SKM-1 (cell line): ENCODE results near the gene TOE1.
A peak's percentile ranks its signal among the peaks of the same experiment; 100 is the strongest.

Experiments
- DNase-seq: peaks from one replicate; lab custom pipeline; 2025; ENCODE audit not compliant: unreplicated experiment; lab: John Stamatoyannopoulos, UW

The TOE1 gene

DNA sequence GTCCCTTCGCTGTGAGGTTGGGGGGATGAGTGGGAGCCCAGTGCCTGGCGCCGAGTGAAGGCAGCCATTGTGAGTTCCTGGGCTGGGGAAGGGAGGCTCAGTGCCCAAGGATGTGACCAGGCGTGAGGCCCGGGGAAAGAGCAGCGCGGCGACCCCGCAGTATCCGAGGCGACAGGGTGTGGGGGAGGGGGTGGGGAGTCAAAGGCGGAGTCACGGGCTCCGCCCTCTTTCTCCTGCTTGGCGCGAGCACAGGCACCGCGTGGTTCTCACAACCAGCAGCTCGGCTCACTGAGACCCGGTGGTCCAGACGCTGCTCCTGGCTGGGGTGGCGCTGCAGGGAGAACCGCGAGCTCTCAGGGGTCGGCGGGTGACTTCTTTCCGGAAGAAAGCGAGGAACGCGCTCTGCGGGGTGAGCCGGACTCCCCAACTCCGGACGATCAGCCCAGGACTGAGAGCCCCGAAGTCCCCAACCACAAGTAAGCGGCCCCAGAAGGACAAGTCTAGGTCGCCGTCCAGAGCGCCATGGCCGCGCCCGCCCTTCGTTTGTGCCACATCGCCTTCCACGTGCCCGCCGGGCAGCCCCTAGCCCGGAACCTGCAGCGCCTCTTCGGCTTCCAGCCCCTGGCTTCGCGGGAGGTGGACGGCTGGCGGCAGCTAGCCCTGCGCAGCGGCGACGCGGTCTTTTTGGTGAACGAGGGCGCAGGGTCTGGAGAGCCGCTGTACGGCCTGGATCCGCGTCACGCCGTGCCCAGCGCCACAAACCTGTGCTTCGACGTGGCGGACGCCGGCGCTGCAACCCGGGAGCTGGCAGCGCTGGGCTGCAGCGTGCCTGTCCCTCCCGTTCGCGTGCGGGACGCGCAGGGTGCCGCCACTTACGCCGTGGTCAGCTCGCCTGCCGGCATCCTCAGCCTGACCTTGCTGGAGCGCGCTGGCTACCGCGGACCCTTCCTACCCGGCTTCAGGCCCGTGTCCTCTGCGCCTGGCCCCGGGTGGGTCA, 13.0 kb upstream of the TOE1 start, which contains the start of gene HPDL:
TSS of gene HPDL (plus strand) at position 269 of the 997 bp plus-strand sequence. CDS start at position 523, 254 bp downstream.
- DNase-seq = peak; percentile 44

DNA sequence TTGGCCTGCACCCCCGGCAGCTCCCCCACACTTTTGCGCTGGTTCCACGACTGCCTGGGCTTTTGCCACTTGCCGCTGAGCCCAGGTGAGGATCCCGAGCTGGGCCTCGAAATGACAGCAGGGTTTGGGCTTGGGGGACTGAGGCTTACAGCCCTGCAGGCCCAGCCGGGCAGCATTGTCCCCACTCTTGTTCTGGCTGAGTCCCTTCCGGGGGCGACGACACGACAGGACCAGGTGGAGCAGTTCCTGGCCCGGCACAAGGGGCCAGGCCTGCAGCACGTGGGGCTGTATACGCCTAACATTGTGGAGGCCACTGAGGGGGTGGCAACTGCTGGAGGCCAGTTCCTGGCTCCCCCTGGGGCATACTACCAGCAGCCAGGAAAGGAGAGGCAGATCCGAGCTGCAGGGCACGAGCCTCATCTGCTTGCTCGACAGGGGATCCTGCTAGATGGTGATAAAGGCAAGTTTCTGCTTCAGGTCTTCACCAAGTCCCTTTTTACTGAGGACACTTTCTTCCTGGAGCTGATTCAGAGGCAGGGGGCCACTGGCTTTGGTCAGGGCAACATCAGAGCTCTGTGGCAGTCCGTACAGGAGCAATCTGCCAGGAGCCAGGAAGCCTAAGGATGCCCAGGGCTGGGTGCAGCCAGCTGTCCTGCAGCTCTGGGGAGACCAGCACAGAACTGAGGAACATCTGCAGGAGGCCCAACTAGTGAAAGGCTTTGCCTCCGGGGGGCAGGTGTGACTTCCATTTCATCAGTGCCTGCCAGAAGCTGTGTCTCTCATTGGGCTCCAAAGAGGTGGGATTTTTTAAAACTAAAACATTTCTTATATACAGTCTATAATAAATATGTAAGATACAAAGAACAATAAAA, 12.1 kb upstream of the TOE1 start:
- DNase-seq = no peak

DNA sequence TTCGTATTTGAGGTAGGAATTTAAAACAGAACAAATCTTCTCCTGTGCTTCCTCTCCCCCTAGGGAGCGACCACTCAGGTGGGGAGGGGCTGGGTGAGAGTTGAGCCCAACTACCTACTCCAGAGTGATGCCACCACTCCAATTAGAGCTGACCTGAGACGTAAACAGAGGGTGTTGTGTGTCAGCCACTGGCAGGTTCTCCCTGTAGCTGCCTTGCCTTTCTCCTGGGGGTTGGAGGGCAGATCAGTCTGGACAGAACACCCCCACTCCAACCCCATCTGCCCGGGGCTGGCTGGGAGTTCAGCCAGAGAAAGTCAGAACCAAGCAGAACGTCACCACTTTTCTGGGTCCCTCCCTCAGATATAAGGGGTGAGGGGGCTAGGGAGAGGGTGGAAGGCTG, 11.3 kb upstream of the TOE1 start:
- no peak for DNase-seq

DNA sequence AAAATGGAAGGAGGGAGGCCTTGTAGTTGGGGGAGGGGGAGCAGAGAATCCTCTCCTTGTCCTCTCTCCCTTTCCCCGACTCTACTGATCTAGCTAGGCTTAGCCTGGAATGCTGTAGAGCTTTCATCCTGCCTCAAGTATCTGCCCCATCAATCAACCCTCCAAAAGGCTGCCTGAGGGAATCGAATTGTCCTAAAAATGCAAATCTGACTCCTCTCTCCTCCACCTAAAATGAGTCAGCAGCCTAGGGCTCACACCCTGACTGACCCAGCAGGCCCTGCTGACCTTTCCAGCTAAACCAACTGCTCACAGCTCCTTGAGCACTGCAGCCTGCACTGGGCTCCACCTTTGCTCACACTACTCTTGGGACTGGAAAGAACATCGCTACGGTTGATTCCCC, 10.5 kb upstream of the TOE1 start:
- no peak for DNase-seq

DNA sequence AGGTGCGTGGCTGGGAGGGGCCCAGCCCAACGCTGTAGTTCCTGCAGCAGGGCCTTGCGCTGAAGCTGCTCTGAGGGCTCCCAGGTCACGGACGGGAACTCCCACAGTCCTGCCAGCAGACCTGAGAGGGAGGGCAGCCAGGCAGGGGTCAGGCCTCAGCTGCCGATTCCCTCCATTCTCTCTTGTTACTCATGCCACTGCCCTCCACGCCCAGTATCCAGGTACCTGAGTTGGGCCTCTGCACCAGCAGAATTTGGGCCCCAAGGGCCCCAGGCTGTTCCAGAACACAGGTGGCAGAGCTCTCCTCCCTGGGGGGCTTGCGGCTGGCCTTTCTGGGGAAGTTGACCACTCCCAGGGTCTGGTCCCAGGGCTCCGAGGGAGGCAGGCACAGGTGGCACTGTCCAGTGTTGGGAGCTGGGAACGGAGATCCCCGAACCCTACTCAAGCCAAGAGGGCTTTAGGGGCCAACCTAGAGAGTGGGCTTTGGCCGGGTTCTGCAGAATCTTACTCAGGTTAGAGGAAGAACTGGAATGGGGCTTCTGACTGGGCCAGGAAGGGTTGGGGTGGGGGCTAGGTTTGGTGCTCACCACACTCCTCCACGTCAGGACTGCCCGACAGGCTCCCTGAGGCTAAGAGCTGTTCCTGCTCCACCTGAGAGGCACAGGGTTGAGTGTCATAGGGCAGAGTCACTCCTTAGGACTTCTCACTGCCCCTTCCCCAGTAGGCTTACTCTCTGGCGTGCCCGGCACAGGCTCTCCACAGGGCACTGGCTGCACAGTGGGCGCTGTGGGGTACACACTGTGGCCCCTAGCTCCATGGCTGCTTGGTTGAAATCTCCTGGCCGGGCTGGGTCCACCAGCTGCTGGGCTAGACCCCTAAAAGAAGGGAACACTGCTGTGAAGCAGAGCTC, 8.3 kb upstream of the TOE1 start:
- no peak for DNase-seq

DNA sequence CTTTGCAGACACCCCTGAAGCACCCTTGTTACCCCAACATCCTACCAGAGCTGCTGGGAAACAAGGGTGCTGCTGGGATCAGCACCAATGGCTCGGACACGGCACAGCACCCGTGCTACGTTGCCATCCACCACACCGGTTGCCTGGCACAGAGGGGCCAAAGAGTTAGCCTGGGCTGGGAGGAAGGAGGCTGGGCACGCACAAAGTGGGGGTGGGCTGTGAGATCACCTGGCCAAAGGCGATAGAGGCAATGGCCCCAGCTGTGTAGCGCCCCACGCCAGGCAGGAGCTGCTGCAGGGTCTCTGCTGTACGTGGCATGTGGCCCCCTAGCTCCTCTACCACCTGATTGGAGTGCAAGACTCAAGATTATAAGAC, 7.6 kb upstream of the TOE1 start:
- DNase-seq = no peak

DNA sequence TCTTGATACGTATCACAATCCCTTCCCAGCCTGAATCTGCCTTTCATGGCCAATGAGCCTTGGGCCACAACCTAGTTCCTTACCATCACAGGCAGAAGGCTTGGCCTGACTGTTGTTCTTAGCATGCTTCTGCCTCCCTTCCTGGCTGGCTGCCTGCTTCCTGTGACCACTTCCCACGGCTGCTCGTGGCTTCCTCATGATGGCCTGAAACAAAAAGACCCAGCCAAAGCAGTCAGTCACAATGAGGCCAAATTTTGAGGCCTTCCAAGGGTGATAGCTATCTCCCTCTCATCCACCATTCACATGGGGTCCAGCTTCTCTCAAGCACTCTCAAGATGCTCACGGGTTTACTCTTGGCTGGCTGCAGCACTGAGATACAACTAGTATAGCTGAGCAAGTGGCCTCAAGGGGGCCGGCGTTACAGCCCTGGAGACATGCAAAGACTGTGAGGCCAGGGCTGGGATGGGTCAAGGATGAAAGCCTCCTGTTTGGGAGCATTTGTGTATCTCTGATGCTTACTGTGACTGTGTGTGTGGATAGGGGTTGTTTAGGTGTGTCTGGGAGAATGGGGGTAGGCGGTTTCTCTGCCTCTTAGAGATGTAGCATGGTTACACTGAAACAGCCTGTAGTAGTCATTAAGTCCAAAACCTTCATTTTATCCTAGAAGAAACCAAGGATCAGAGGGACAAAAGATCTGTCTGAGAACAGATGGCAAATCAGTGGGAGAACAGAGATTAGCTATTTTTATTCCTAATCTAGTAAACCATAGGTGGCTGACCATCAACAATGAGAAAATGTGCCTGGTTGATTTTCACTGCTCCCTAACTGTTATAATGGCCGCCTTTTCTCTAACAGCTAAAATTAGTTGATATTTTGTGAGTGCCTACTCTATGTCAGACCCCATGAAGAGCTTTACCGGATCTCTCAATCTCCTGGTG, 5.4 kb upstream of the TOE1 start:
- no peak for DNase-seq

DNA sequence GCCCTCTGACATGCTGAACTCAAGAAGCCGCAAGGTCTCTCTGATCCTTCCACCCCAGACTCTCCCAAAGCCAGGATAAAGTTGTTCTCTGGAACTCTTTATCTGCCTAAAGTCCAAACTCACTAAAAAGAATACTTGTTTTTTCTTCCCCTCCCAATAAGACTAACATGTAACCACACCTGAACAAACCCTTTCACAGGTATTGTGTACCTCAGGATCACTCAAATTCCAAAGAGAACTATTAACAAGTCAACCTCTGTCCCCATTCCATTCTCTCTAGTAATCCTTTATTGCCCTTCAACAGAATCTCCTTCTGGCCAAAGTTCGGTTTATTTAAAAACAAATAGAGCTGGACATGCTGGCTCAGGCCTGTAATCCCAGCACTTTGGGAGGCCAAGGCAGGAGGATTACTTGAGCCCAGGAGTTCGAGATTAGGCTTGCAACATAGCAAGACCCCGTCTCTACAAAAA, 4.1 kb upstream of the TOE1 start:
- no peak for DNase-seq

DNA sequence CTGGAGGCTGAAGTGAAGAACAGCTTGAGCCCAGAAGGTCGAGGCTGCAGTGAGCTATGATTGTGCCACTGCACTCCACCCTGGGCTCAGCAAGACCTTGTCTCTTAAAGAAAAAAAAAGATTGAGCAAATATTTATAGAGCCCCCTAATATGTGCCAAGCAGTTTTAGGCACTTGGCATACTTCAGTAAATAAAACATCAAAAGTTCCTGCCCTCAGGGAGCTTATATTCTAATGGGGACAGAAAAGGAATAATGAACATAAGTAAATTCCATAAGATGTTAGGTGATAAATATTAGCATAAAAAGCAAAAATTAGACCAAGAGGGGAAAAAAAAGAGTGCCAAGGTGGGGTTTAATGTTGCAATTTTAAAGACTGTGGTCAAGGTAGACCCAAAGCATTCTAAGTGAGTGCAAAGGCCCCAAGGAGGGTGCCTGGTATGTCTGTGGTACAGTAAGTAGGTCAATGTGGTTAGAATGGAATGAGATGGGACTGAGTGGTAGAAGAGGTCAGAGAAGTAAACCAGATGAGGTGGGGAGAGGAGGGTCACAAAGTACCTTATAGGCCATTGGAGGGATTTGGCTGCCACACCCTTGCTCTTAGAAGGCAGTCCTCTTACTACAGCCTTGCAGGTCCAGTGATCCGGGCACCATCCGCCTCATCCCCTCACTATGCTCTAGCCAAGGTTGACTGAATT, 2.2 kb upstream of the TOE1 start:
- no peak for DNase-seq

DNA sequence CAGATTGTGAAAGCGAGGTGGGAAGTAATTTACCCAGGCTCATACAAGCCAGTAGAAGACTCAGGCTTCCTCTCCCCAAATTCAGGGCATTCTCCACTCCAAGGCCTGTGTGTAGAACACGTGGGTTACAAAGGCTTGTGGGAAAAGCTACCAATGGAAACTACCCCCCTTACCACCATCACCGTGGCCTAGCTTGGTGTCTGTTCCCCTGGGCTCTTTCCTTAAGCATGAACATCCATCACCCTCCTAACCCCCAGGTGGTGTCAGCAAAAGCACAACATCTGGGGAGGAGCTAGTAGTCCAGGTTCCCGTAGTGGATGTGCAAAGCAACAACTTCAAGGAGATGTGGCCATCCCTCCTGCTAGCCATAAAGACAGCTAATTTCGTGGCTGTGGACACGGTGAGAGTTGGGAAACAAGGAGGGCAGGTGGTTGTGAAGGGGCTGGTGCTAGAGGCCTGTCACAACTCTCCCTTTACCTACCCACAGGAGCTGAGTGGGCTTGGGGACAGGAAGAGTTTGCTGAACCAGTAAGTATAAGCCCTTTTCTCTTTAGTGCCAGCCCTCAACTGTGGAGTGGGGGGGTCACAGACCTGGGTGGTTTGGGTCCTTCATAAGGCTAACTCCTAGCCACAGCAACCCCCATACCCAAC, 971 bp downstream of the TOE1 start:
- no peak for DNase-seq

DNA sequence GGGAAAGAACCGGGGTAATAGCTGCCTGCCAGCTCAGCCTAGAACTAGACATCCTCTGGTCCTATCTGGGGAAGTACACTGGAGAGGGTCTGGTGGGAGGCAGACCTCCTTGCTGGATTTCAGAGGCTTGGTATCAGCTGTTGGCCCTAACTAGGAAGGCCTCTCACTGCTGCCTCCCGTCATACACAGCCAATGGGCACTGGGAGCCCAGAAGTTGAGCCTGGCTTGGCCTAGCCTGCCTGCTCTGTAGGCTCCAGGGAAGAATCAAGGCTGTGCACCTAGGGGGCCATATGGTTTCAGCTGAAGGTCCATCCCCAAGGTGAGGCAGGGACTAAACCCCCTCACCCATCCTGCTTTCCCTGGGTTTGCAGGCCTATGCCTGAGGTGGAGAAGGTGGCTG, 4.5 kb downstream of the TOE1 start:
- no peak for DNase-seq

DNA sequence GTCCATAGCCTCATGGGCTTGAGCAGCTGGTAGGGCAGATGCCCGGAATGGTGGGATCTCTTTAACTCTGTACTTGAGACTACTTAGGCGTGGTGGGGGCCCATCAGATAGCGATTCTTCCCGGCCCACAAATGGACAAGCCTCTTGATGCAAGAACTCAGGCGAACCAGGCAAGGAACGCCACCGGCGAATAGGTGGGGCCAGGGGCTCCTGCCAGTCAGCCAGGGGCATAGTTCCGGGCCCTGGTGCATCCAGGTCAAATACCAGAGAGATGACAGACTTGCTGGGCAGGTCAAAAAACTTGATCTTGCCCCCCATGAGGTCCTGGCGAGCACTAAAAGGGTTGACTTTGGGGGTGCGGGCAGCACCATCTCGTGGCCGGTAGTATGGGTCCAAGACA, 5.0 kb downstream of the TOE1 start:
- no peak for DNase-seq

DNA sequence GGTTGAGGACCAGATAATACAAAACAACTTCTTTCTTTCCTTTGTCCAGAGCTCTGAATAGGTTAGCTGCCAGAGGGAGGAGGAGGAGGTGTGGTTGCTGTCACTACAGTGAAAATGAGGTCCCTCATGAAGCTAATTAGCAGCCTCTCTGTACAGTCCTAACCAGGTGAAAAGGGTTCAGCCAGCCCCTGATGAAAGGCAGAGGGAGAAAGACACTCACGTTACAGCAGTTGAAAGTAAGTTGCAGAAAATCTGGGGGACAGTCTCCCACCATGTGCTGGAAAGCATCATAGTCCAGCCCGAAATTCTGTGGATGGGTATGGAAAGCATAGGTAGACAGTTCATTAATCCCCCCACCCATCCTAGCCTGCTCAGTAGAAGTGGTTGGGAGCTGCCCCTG, 6.5 kb downstream of the TOE1 start:
- no peak for DNase-seq

DNA sequence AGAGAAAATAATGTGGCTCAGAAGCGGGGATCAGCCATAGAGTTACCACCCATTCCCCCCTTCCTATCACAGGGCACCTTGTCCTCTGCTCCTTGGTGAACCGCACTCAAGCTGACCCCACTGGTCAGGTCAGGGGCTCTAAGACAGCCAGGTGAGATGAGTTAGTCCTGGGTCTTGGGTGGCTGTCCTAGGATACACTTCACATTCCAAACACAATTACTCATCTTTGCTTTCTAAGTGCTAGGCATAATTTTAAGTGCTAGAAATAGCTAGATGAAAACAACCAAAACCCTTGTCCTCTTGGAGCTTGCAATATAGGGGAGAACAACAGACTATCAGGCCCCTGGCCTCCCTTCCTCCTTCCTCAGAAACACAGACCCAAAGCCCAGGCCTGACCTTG, 8.1 kb downstream of the TOE1 start:
- DNase-seq = no peak

DNA sequence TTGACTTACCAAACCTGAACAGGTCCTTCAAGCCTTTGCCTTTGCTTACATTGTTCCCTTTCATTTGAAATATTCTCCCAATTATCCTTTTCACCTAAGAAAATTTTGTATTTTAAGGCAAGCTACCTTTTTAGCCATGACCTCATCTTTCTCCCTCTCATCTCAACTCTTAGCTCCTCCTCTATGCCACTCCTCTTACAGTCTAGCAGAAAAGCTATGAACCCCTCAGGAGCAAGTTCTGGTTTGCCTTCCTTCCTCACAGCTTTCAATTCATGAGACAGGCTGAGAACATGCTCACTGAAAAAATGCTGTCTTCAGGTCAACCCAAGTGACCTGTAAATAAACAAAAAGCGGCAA, 8.6 kb downstream of the TOE1 start:
- DNase-seq = no peak

DNA sequence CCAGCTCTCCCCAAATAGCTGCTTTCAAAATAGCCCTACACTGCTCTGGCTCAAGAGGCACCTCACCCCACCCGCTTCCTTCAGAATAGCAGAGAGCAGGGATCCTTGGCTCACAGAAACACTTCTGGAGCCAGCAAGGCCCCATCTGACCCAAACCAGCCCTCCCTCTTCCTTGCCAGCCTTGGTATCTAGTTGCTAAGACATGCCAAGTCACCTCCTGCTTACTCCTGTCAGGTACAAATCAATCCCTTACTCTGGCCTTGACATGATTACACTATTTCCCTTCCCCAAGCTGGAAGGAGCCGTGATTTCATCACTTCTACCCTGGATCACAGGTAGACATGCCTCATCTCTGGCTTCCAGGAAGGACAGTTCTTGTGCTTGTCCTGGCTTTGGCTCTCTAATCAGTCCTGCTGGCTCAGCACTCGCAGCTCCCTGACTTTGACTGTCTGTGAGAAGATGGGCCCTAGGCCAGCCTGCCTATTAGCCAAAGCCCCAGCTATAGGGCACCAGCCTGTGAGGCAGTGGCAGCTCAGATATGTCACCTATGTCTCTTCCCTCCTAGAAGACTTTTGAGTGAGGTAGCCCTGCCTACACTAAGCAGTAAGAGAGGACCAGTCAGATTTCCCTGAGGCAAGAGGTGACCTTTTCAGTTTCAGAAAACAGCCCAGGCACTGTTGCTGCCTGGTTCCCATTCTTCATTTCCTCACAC, 9.2 kb downstream of the TOE1 start:
- no peak for DNase-seq

DNA sequence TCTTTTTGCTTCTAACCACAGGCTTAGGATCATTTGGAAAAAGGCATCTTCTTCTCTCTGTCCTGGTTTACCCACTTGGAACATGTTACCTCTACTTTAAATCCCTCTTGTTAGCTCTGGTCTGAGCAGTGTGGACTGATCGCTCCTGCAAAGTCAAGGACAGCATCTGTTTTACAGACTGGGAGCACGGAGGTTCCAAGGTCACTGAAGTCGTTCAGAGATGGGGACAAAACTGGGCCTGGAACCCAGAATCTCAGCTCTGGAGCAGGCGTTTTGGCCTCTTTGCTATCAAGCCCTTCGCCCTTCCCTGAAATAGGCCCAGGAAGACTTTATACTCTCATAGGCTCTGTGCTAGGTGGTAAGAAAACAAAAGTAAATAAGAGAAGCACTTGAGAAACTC, 11.5 kb downstream of the TOE1 start:
- DNase-seq = no peak

DNA sequence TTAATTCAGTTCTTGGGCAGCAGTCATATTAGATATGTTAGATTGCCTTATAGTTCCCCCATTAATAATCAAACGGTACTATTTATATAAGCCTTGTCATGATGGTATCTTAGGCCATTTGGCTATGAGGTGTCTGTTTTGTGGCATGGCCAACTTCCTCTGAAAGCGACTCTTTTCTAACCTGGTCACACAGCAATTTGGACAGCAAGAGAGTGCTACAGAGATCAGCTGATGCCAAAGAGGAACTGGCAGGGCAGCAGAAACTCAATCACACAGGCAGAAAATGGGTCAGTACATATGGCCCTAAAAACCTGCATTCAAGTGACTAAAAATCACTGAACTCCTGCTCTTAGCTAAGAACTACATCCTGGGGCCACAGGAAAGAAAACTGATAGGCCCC, 13.7 kb downstream of the TOE1 start:
- no peak for DNase-seq
